ENCODE results near the gene IFITM5. TPM values are rescaled to one million over a fixed set of nuclear protein-coding genes. Genes with fewer than 3 reads are reported as not detected.

Gene IFITM5
- total and polyA plus RNA-seq, 9 of the 15 experiments (the other 6 are each of a cell fraction or from before 2014, with no cell fraction given) = 0.19 TPM; not detected in 8

DNA sequence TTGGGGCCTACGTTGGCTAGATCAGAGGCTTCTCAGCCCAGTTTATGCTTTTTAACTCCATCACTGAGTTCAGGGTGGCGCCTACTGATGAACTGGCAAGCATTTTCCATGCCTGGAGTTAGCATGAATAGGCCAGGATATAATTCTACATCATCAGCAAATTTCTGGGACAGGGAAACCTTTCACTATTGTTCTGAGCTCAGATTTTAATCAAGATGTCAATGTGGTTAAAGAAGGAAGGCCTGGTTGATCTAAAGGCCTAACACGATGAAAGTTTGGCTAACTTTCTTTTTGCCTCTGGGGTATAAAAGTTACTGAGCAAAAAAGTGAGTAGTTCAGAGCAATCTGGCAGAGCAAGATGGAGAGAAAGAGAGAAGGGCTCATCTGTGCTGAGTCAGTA lies 43.0 kb upstream of the IFITM5 start:
- peak overlapping the region; percentile 84 for H2AFZ ChIP-seq (ENCODE audit: low read depth, low read length)
- H3K9me1 ChIP-seq (ENCODE audit: control insufficient read depth, insufficient read depth, low read length) = no peaks in the 10 kb centered on the region
- peak overlapping the region; percentile 69; the same call in 1 of the 3 replicates for H3K27ac ChIP-seq (ENCODE audit: extremely low read depth, low read depth, low read length)
- no peak overlapping the region for H3K4me3 ChIP-seq
- TF ChIP-seq C11orf30 (IDR thresholded peaks at IDR 0.05; ENCODE audit: low read depth) = peak; percentile 88
- TF ChIP-seq ZNF707 (CRISPR knock-in tag; conservative IDR thresholded peaks at IDR 0.05) = no peak
- TF ChIP-seq TCF7 (IDR thresholded peaks at IDR 0.05; ENCODE audit: borderline replicate concordance) = no peak
- peak; percentile 46; the same call in 1 of the 2 replicates for TF ChIP-seq MAFF (IDR thresholded peaks at IDR 0.05; ENCODE audit: low read length)
- no peak for TF ChIP-seq NR2C2 (CRISPR knock-in tag; IDR thresholded peaks at IDR 0.05)
- TF ChIP-seq NR2C2 (tag; IDR thresholded peaks at IDR 0.05) = 0 out of 2 replicates have a peak, but pooled peaks have one; percentile 15
- no peak for TF ChIP-seq PHB2 (IDR thresholded peaks at IDR 0.05; ENCODE audit: low read depth)
- peak; percentile 64 for TF ChIP-seq MAFG (tag; conservative IDR thresholded peaks at IDR 0.05)
- peak; percentile 95 for TF ChIP-seq ZNF316 (IDR thresholded peaks at IDR 0.05)
- no peak for TF ChIP-seq FUS (optimal IDR thresholded peaks at IDR 0.05; ENCODE audit: low read depth, low read length)
- peak; percentile 51; the same call in 1 of the 2 replicates for TF ChIP-seq MAFK (IDR thresholded peaks at IDR 0.05; ENCODE audit: low read length)
- no peak for TF ChIP-seq ZNF696 (CRISPR knock-in tag; conservative IDR thresholded peaks at IDR 0.05)
- H4K20me1 ChIP-seq (replicated peaks; ENCODE audit: control insufficient read depth, insufficient read depth, low read length) = no peaks in the 10 kb centered on the region
- no peak overlapping the region for H3K4me2 ChIP-seq (ENCODE audit: insufficient read depth, low read length)
- H3K9ac ChIP-seq (ENCODE audit: insufficient read depth in 1 of 2, low read depth in 2 of 2, low read length in 2 of 2) = 0 out of 4 replicates have a peak overlapping the region, but pooled peaks of 1 of the 2 experiments have one; percentile 22
- FAIRE-seq (no peak), DNase-seq (ENCODE audit: extremely low read depth in 1 of 4, low spot score in 3 of 4) (peak in 1 of 4 experiments; percentile 3), ATAC-seq (no peak)
- H3K79me2 ChIP-seq (ENCODE audit: control insufficient read depth, insufficient read depth, low read length) = no peaks in the 10 kb centered on the region
- no TSS peak for BruUV-seq (replicated peaks)
- intact Hi-C loops (cut with micrococcal nuclease) (no loop called here), in situ Hi-C loops (cut with MboI) (no loop called here)
- peaks cover 12 to 23% of the 10 kb centered on the region in 2 experiments; a peak in 4 of 5 replicates for H3K4me1 ChIP-seq (replicated peaks in 1 of 2; ENCODE audit: control insufficient read depth in 2 of 2, insufficient read depth in 2 of 2, low read length in 2 of 2)
- ChIA-PET POLR2A (interaction anchor here (0.9 to 1.6 kb wide), 2 partner anchors 18 to 101 kb away, joined by 3 read pairs; no protein-coding TSS in a partner anchor), CTCF (ENCODE audit: low intra/inter-chr PET ratio) (no interaction called here)
- H3K9me3 ChIP-seq (replicated peaks; ENCODE audit: control insufficient read depth, insufficient read depth, low read depth, low read length) = no peaks in the 10 kb centered on the region
- no peaks in the 10 kb centered on the region for H3K36me3 ChIP-seq (ENCODE audit: control insufficient read depth, insufficient read depth, low read length)
- 67% methylated on average over 3 of the region's 3 CpGs for whole genome bisulfite sequencing (ENCODE audit: insufficient coverage, low coverage, missing lambda C conversion rate)
- no peaks in the 10 kb centered on the region for H3K27me3 ChIP-seq (ENCODE audit: control insufficient read depth in 2 of 2, insufficient read depth in 2 of 2, low read length in 2 of 2)

All from K562 (cell line).